ENCODE data around the gene FEV. TPM values are rescaled to one million over a fixed set of nuclear protein-coding genes. Genes with fewer than 3 reads are reported as not detected.

The FEV gene
- total and polyA plus RNA-seq, 2 experiments from 2014 or later = 0.58 to 0.70 TPM

GRCh38 chr2:219025637-219026585 lies 40.9 kb upstream of the FEV start:
- Histone ChIP-seq H3K79me2 (no peaks in the 10 kb centered on the region), H3K27ac (no peak overlapping the region), H3K4me2 (no peak overlapping the region), H3K36me3 (replicated peaks; ENCODE audit: insufficient read depth, low read depth) (no peaks in the 10 kb centered on the region), H3K27me3 (no peaks in the 10 kb centered on the region), H4K20me1 (ENCODE audit: insufficient read depth, poor library complexity, severe bottlenecking) (no peaks in the 10 kb centered on the region), H3K4me3 (no peak overlapping the region), H2AFZ (no peak overlapping the region), H3K9me3 (ENCODE audit: low read depth) (no peaks in the 10 kb centered on the region), H3K4me1 (ENCODE audit: insufficient read depth) (no peaks in the 10 kb centered on the region), H3K9me2 (replicated peaks; ENCODE audit: insufficient read depth) (no peaks in the 10 kb centered on the region)
- TF ChIP-seq CTCF (IDR thresholded peaks at IDR 0.05; ENCODE audit: poor library complexity) (no peak), EZH2 (IDR thresholded peaks at IDR 0.05; ENCODE audit: borderline replicate concordance) (no peak), EZH2phosphoT487 (IDR thresholded peaks at IDR 0.05; ENCODE audit: low read depth, severe bottlenecking, unreplicated experiment) (no peak)
- 88% methylated on average over 18 of the region's 18 CpGs for WGBS (ENCODE audit: low lambda C conversion rate, missing lambda C conversion rate)
- no peak for DNase-seq (ENCODE audit: low spot score)

- Histone ChIP-seq H3K4me1 (ENCODE audit: insufficient read depth) (no peaks in the 10 kb centered on the region), H3K4me3 (no peak overlapping the region), H3K9me3 (ENCODE audit: low read depth) (no peaks in the 10 kb centered on the region), H3K4me2 (no peak overlapping the region), H3K9me2 (replicated peaks; ENCODE audit: insufficient read depth) (no peaks in the 10 kb centered on the region), H2AFZ (no peak overlapping the region), H4K20me1 (ENCODE audit: insufficient read depth, poor library complexity, severe bottlenecking) (no peaks in the 10 kb centered on the region), H3K79me2 (no peaks in the 10 kb centered on the region), H3K27me3 (no peaks in the 10 kb centered on the region), H3K36me3 (replicated peaks; ENCODE audit: insufficient read depth, low read depth) (no peaks in the 10 kb centered on the region), H3K27ac (no peak overlapping the region)
- 81% methylated on average over 10 of the region's 11 CpGs for WGBS (ENCODE audit: low lambda C conversion rate, missing lambda C conversion rate)
- no peak for TF ChIP-seq EZH2phosphoT487 (IDR thresholded peaks at IDR 0.05; ENCODE audit: low read depth, severe bottlenecking, unreplicated experiment)
- TF ChIP-seq EZH2 (IDR thresholded peaks at IDR 0.05; ENCODE audit: borderline replicate concordance) = no peak
- no peak for TF ChIP-seq CTCF (IDR thresholded peaks at IDR 0.05; ENCODE audit: poor library complexity)
- no peak for DNase-seq (ENCODE audit: low spot score)
These were observed 39.1 kb upstream of the FEV start for GRCh38 chr2:219024059-219024458.

- no peak overlapping the region for H3K4me2 ChIP-seq
- H3K27ac ChIP-seq = no peak overlapping the region
- no peak for TF ChIP-seq EZH2 (IDR thresholded peaks at IDR 0.05; ENCODE audit: borderline replicate concordance)
- TF ChIP-seq EZH2phosphoT487 (IDR thresholded peaks at IDR 0.05; ENCODE audit: low read depth, severe bottlenecking, unreplicated experiment) = no peak
- TF ChIP-seq CTCF (IDR thresholded peaks at IDR 0.05; ENCODE audit: poor library complexity) = no peak
- H3K4me1 ChIP-seq (ENCODE audit: insufficient read depth) = no peaks in the 10 kb centered on the region
- H2AFZ ChIP-seq = no peak overlapping the region
- no peak overlapping the region for H3K4me3 ChIP-seq
- no peaks in the 10 kb centered on the region for H3K9me3 ChIP-seq (ENCODE audit: low read depth)
- DNase-seq (ENCODE audit: low spot score) = no peak
- no peaks in the 10 kb centered on the region for H3K27me3 ChIP-seq
- H3K36me3 ChIP-seq (replicated peaks; ENCODE audit: insufficient read depth, low read depth) = no peaks in the 10 kb centered on the region
- no peaks in the 10 kb centered on the region for H3K79me2 ChIP-seq
- H4K20me1 ChIP-seq (ENCODE audit: insufficient read depth, poor library complexity, severe bottlenecking) = no peaks in the 10 kb centered on the region
- no peaks in the 10 kb centered on the region for H3K9me2 ChIP-seq (replicated peaks; ENCODE audit: insufficient read depth)
- 87% methylated on average over 12 of the region's 12 CpGs for WGBS (ENCODE audit: low lambda C conversion rate, missing lambda C conversion rate)
These were observed 38.1 kb upstream of the FEV start for GRCh38 chr2:219023045-219023605.

Data from hepatocyte (in vitro differentiated cells).